ENCODE data around the gene PCYT2. TPM values are rescaled to one million over a fixed set of nuclear protein-coding genes. Genes with fewer than 3 reads are reported as not detected.

The PCYT2 gene
- total and polyA plus RNA-seq, 9 of the 15 experiments (the other 6 are each of a cell fraction or from before 2014, with no cell fraction given), result 0.92 to 134 (median 82.5) TPM

- TF ChIP-seq FOXO4 (CRISPR knock-in tag; IDR thresholded peaks at IDR 0.05) (no peak), ZZZ3 (IDR thresholded peaks at IDR 0.05) (no peak), GTF2F1 (IDR thresholded peaks at IDR 0.05; ENCODE audit: low read depth, low read length) (no peak), FOXA3 (CRISPR knock-in tag; conservative IDR thresholded peaks at IDR 0.05 in 1 of 2, IDR thresholded peaks at IDR 0.05 in 1 of 2) (no peak), ZNF75A (CRISPR knock-in tag; IDR thresholded peaks at IDR 0.05) (no peak), ZNF174 (CRISPR knock-in tag; IDR thresholded peaks at IDR 0.05) (no peak), TSHZ1 (CRISPR knock-in tag; IDR thresholded peaks at IDR 0.05) (no peak), ZNF133 (CRISPR knock-in tag; IDR thresholded peaks at IDR 0.05) (no peak), JUND (IDR thresholded peaks at IDR 0.05; ENCODE audit: borderline replicate concordance, low read depth, low read length) (no peak), JUND (tag; IDR thresholded peaks at IDR 0.05; ENCODE audit: borderline replicate concordance, low read depth, low read length) (no peak), EWSR1 (IDR thresholded peaks at IDR 0.05; ENCODE audit: borderline replicate concordance, low read depth, partially characterized antibody) (no peak), ETV6 (IDR thresholded peaks at IDR 0.05; ENCODE audit: borderline replicate concordance in 1 of 2, low read depth in 2 of 2, low read length in 1 of 2) (no peak), ETV6 (CRISPR knock-in tag; IDR thresholded peaks at IDR 0.05; ENCODE audit: borderline replicate concordance) (no peak), IRF9 (tag; IDR thresholded peaks at IDR 0.05) (no peak), SNIP1 (IDR thresholded peaks at IDR 0.05; ENCODE audit: low read depth) (no peak), ARNT (IDR thresholded peaks at IDR 0.05) (no peak), CEBPB (tag; IDR thresholded peaks at IDR 0.05) (no peak), ZNF311 (CRISPR knock-in tag; IDR thresholded peaks at IDR 0.05) (no peak)
- TF ChIP-seq, protein P1, sequence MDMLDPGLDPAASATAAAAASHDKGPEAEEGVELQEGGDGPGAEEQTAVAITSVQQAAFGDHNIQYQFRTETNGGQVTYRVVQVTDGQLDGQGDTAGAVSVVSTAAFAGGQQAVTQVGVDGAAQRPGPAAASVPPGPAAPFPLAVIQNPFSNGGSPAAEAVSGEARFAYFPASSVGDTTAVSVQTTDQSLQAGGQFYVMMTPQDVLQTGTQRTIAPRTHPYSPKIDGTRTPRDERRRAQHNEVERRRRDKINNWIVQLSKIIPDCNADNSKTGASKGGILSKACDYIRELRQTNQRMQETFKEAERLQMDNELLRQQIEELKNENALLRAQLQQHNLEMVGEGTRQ (CRISPR knock-in tag; IDR thresholded peaks at IDR 0.05), result no peak
Observed at GRCh38 chr17:81867170-81867990, 43.8 kb downstream of the PCYT2 start (continued).
